NCI-H69 (cell line): ENCODE measurements around the gene GABBR1.

Source experiments
- DNase-seq: peaks from one replicate; lab custom pipeline; 2025; lab: John Stamatoyannopoulos, UW

Gene GABBR1

DNA sequence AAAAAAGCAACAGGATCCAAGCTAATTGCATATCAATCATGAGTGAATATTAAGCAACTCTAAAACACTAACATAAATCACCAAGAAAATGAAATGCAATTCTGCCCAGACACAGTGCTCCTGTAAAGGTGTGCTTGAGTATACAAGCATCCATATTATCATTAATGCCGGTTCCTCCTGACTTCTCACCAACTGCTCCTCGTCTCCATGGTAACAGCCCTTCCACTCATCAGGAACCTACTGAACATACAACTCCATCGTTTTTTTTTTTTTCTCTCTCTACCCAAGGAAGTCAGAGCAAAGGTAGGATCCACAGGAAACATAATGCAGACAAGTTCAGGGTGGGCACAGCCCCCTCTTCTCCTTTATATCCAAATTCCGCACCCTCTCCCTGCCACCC is 12.4 kb downstream of the GABBR1 start:
- DNase-seq = peak; percentile 11

GRCh38 chr6:29619578-29620160 is 13.3 kb downstream of the GABBR1 start:
- no peak for DNase-seq

DNA sequence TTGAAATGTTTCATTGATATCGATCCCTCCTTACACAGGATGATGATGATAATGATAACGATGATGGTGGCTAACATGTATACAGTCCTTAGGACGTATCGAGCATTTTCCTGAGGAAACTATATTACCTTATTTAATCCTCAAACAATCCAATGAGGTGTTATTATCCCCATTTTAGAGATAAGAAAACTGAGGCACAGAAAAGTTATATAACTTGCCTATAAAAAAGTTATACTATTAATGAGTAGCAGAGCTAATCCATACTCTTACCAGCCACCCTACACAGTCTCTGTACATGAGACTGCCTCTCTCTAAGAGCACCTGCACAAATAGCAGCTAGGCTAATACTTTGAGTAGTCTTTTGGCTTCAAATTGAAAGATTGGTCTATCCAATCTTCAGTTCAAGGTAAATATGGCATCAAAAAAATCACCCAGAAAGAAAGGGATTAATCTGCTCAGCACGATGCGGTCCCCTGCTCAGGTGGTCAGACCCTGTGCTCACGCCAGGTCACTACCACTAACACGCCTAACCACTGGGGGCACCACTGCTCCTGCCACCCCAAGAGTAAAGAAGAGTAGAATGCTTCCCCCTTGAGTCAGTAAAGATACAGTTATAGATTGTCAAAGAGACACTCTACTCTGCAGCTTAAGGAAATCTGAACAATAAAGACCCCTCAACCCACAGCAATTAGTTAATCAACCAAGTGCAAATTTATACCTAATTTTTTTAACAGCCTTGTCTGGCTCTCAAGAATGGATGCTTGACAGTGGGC is 15.0 kb downstream of the GABBR1 start:
- no peak for DNase-seq

DNA sequence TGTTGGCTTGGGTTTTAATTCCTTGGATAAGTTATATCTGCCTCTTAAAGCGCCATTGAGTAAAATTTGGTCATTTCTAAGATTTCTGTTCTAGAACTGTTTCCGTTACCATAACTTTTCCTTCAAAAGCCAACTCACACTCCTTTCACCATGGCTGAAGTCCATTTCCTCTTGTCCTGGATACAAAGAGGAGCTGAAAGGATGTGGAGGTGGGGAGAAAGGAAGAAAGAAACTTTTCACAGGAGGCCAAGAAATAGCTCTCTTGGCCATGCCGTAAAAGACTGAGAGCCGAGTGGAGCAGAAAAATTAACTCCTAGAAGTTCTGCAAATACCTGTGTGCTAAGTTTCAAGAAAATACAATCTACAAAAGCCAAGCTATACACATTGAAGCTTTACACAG is 21.6 kb downstream of the GABBR1 start:
- DNase-seq = no peak

DNA sequence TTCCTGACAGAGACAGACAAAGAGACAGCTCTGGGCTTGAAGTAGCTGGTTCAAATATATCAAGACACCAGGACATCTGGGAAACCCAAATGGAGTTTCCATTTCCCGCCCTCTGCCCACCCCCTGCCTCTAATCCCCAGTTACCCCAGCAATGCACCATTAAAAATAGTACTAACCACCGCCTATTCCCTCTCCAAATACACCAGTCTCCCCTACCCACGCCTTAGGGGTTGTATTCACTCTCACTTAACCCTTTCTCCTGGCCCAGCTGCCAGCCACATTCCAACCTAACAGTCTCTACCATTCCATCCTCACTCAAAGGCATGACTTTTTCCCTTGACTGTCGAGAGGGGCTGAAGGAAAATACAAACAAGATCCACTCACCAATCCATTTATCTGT is 22.4 kb downstream of the GABBR1 start:
- DNase-seq = no peak

- DNase-seq = no peak
These were observed 24.9 kb downstream of the GABBR1 start for GRCh38 chr6:29608131-29608530.

DNA sequence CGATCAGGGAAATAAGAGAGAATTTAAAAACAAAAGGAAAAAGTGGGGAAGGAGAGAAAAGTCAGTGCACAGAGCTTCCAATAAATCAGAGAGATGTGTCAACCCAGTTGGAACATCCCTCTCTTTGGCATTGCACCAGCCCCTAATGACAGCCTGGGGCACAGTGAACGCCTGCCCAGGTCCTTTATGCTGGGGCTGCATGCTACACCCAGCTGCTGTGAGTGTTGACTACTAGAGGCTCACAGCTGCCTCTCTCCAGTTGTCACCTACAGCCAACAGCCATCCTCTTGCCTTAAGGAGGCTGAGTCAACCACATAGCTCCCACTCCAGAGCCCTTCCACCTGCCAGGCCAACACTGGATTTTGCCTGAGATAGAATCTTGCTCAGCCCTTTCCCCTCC is 29.1 kb downstream of the GABBR1 start:
- peak; percentile 48 for DNase-seq

DNA sequence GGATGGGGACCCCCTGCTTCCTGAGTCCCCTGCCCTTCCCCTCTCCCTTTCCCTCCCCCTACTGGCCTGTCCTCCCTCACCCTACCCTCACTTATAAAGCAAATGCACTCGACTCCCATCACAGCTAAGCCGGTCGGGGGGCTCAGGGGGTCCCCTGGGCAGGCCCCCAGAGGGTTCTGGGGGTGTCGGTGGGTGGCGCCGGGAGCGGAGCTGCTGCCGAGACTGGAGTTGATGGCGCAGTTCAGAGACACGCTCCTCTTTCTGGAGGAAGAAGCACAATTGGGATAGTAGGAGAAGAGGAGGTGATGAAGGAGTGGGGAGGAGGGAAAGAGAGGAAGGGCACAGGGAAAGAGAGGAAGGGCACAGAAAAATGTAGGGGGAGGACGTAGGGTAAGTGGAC is 29.5 kb downstream of the GABBR1 start:
- DNase-seq = no peak

GRCh38 chr6:29602564-29603361 is 30.2 kb downstream of the GABBR1 start:
- peak; percentile 46 for DNase-seq

DNA sequence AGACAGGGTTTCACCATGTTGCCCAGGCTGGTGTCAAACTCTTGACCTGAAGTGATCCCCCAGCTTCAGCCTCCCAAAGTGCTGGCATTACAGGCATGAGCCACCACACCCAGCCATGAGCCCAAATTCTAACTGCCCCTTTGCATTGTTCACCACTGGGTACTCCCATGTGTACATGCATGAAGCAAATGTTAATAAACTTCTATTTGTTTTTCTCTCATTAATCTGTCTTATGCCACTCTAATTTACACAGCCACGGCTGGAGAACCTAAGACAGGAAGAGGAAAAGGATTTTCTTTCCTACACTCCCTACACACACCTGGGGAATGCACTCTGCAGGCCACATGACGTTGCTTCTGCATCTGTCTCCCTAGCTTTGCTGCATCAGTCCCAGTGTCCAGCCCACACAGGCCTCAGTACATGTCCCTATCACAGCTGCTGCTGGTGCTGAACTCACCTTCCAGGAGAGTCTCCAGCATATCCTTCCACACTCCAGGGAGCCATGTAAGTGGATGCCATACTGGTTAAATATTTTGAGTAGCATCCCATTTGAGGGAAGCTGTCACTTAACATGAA is 34.7 kb downstream of the GABBR1 start:
- peak; percentile 7 for DNase-seq

- DNase-seq = no peak
These were observed 35.8 kb downstream of the GABBR1 start for GRCh38 chr6:29597184-29597583.

- no peak for DNase-seq
These were observed 36.5 kb downstream of the GABBR1 start for GRCh38 chr6:29596381-29596900.

DNA sequence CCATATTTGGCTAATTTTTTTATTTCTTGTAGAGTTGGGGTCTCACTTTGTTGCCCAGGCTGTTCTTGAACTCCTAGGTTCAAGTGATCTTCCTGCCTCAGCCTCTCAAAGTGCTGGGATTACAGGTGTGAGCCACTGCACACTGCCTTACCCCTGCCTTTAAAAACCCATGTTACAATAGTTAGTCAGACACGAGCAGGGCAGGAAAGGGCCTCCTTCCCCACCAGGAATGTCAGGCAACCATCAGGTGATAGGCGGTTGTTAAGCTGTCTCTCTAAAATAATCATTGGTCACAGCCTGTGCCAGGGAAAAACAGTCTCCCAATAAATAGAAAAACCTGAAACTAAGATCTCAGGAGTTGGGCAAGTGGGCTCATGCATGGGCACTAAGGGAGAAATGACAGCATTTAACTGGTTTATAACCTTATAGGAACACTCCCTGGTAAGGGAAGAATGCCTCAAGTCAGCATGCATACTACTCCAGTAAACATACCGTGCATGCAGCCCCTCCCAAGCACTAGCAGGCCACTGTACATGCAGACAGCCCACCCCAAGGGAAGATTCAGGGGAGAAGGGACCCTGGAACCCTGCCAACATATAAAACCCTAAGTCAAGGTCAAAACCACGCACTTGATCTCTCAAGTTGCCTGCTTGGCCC is 39.7 kb downstream of the GABBR1 start:
- no peak for DNase-seq

GRCh38 chr6:29591677-29592076 is 41.3 kb downstream of the GABBR1 start:
- no peak for DNase-seq

- DNase-seq = no peak
These were observed 42.7 kb downstream of the GABBR1 start for GRCh38 chr6:29590218-29590808.

DNA sequence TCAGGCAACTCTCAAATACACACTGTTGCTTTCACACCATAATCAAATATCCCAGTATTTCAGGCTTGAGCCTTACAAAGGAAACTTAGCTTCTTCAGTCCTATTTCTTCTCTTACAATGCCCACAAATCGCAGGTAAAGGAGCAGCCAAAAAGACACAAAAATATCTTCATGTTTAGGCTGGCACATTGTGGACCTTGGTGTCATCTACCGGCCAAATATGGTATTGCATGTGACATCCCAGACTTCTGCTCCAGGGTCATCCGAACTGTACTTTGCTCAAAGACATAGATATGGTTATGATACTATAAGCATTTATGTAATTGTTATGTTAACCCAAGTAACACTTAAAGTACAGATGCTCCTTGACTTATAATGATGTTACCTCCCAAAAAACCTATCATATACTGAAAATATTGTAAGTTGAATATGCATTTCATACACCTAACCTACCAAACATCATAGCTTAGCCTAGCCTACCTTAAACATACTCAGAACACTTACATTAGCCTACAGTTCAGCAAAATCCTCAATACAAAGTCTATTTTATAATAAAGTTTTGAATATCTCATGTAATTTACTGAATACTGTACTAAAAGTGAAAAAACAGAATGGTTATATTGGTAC is 43.4 kb downstream of the GABBR1 start:
- DNase-seq = peak; percentile 43

- DNase-seq = no peak
These were observed 48.2 kb downstream of the GABBR1 start, which contains the start of gene OR2H2 for GRCh38 chr6:29584821-29585220. TSS of gene OR2H2 (plus strand) at chr6:29585121. CDS start at chr6:29587945, 2,824 bp downstream.

DNA sequence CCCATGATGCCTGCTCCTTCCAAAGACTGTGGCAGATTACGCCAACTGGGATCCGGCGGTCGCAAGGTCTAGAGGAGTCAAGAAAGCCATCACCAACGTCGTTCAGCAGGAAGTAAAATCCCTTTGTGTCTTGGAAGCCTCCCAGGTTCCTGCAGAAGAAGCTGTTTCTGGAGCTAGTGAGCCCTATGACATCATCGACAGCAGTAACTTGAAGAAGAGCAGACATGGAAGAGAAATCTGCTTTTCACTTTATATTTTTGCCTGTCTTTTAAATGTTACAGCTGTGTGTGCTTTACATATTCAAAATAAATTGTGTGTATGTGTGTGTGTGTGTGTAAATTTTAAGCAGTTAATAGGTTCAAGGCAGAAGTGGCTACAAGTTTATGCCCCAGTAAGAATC is 55.4 kb downstream of the GABBR1 start:
- DNase-seq = no peak

DNA sequence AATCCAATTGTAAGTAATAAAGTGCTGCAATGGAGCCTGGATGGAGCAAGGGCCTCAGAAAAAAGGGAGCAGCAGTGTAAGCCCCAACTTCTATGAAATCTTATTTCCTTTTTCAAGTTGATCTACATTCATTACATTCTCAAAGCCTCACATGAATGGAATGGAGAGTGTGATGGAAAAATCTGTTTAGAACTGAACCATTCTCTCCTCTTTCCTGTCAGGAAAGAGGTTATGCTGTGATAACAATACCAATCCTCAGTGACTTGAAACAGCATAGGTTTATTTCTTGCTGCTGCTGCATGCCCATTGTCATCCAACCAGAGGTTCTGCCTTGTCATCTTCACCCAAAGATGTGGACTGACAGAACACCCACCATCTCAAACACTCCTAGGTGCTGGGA is 56.9 kb downstream of the GABBR1 start:
- no peak for DNase-seq

- DNase-seq = no peak
These were observed 65.0 kb downstream of the GABBR1 start for GRCh38 chr6:29567991-29568390.

DNA sequence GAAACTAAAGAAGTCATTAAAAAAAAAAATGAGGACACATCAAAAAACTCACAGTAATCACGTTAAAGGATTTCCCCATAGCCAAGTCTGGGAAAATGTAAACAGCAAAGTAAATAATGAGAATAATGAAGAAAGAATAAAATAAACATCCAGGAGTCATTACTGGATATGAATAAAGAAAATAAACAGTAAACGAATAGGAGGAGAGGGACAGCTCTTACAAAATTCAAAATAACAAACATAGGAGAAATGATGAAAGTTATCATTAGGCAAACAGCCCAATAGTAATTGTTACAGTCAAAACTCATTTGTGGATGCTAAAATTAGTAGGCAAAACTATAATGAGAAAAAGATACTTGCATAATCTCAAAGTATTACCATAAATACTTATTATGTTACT is 65.4 kb downstream of the GABBR1 start:
- no peak for DNase-seq
